K562 (cell line): ENCODE data around the gene MOB3C. TPM values are rescaled to one million over a fixed set of nuclear protein-coding genes. Genes with fewer than 3 reads are reported as not detected.

Experiments
- ATAC-seq: fragments of 200-7000 bp; cut with Tn5 transposase; 3 replicates; pipeline ENCODE4 v1.9.1; 2020; ENCODE audit warnings: moderate library complexity
- BruUV-seq: library from RNA; stranded (reverse); fragments of 400-500 nt; replicated peaks from 2 replicates; lab custom pipeline; 2021; lab: Mats Ljungman, UMichigan
- CTCF ChIA-PET: fragments of 300-600 bp; formaldehyde crosslinking; extraction: SDS; loops from one replicate; lab custom pipeline; 2021; ENCODE audit warnings: low intra/inter-chr PET ratio; lab: Yijun Ruan, JAX
- POLR2A ChIA-PET: fragments of 300-600, 350-650 bp; sonication (Branson Sonifier 250); formaldehyde crosslinking; extraction: SDS; loops from one replicate; lab custom pipeline; 2021; ENCODE audit warnings: antibody characterized with exemption, inconsistent platforms; lab: Yijun Ruan, JAX
- DNase-seq, 4 experiments: peaks; one replicate each; pipeline versions ENCODE4 v3.0.0 to v3.0.0-alpha.2; 2011 to 2018; ENCODE audit warnings: low spot score in 3 of 4, mixed read lengths in 3 of 4; ENCODE audit errors: extremely low read depth in 1 of 4
- FAIRE-seq: peaks from 2 replicates; lab custom pipeline; 2011; peaks lifted over from hg19 to GRCh38; lab: Jason Lieb, UNC
- H2AFZ ChIP-seq: 2 replicates; pipeline ENCODE4 v1.6.0; 2011; ENCODE audit warnings: low read depth, low read length, control low read depth, inconsistent platforms
- H3K27ac ChIP-seq: fragments of 200-600 bp; 3 replicates; pipeline ENCODE4 v1.8.0; 2011; ENCODE audit warnings: low read depth, mild to moderate bottlenecking, control low read depth, inconsistent platforms, low read length, moderate library complexity, mixed read lengths; ENCODE audit errors: extremely low read depth
- H3K27me3 ChIP-seq, 2 experiments: fragments of 300-600 bp in 1 of 2; 2 replicates in 1 of 2; 3 replicates in 1 of 2; pipeline versions ENCODE4 v1.6.0 to v1.8.0; 2011; ENCODE audit warnings: inconsistent platforms in 2 of 2, low read length in 2 of 2, mild to moderate bottlenecking in 1 of 2, mixed read lengths in 1 of 2, moderate library complexity in 1 of 2; ENCODE audit not compliant: control insufficient read depth in 2 of 2, insufficient read depth in 2 of 2
- H3K36me3 ChIP-seq: fragments of 300-600 bp; 3 replicates; pipeline ENCODE4 v1.8.0; 2011; ENCODE audit warnings: mild to moderate bottlenecking, low read length, inconsistent platforms; ENCODE audit not compliant: control insufficient read depth, insufficient read depth
- H3K4me1 ChIP-seq, 2 experiments: fragments of 200-600 bp in 1 of 2; replicated peaks in 1 of 2; 2 replicates in 1 of 2; 3 replicates in 1 of 2; pipeline versions ENCODE4 v1.5.1 to v1.8.0; 2011; ENCODE audit warnings: inconsistent platforms in 2 of 2, low read length in 2 of 2, mild to moderate bottlenecking in 1 of 2, mixed read lengths in 1 of 2, moderate library complexity in 1 of 2; ENCODE audit not compliant: control insufficient read depth in 2 of 2, insufficient read depth in 2 of 2
- H3K4me2 ChIP-seq: 2 replicates; pipeline ENCODE4 v1.6.1; 2011; ENCODE audit warnings: low read length, control low read depth, inconsistent platforms, mixed read lengths; ENCODE audit not compliant: insufficient read depth
- H3K4me3 ChIP-seq: fragments of 200-600 bp; sonication (generic), shearing (Covaris generic); 2 replicates; pipeline ENCODE4 v1.5.1; 2016; ENCODE audit warnings: control low read depth, inconsistent platforms
- H3K79me2 ChIP-seq: fragments of 200-600 bp; 3 replicates; pipeline ENCODE4 v1.8.0; 2011; ENCODE audit warnings: low read length, inconsistent platforms; ENCODE audit not compliant: control insufficient read depth, insufficient read depth
- H3K9ac ChIP-seq, 2 experiments: 2 replicates each; pipeline versions ENCODE4 v1.6.0 to v1.6.1; 2011; ENCODE audit warnings: low read depth in 2 of 2, low read length in 2 of 2, control low read depth in 1 of 2, inconsistent platforms in 1 of 2, mild to moderate bottlenecking in 1 of 2, mixed read lengths in 1 of 2; ENCODE audit not compliant: insufficient read depth in 1 of 2
- H3K9me1 ChIP-seq: one replicate; pipeline ENCODE4 v1.6.0; 2011; ENCODE audit warnings: inconsistent platforms, mild to moderate bottlenecking, low read length, moderate library complexity; ENCODE audit not compliant: control insufficient read depth, insufficient read depth
- H3K9me3 ChIP-seq: replicated peaks from 2 replicates; pipeline ENCODE4 v1.5.1; 2011; ENCODE audit warnings: low read depth, low read length, inconsistent platforms; ENCODE audit not compliant: control insufficient read depth, insufficient read depth
- H4K20me1 ChIP-seq: replicated peaks from 2 replicates; pipeline ENCODE4 v1.6.1; 2011; ENCODE audit warnings: low read length, inconsistent platforms, mixed read lengths; ENCODE audit not compliant: control insufficient read depth, insufficient read depth
- ATF1 ChIP-seq, 2 experiments: fragments of 450-650 bp in 1 of 2; IDR thresholded peaks; 2 replicates each; pipeline ENCODE4 v1.6.1; 2016; ENCODE audit warnings: missing compliant biosample characterization in 1 of 2, missing genetic modification characterization in 1 of 2
- CTCF ChIP-seq, 3 experiments: IDR thresholded peaks in 2 of 3; conservative IDR thresholded peaks in 1 of 3; 2 replicates each; pipeline ENCODE4 v1.5.1; 2011 to 2012; ENCODE audit warnings: low read length in 3 of 3, mild to moderate bottlenecking in 3 of 3, control low read depth in 2 of 3, improper control_type of control experiment in 1 of 3, inconsistent platforms in 1 of 3, low read depth in 1 of 3, mixed read lengths in 1 of 3, moderate library complexity in 1 of 3; ENCODE audit not compliant: insufficient read depth in 2 of 3
- FOXA1 ChIP-seq: fragments of 450-650 bp; IDR thresholded peaks from 2 replicates; pipeline ENCODE4 v1.6.1; 2016; ENCODE audit warnings: mild to moderate bottlenecking, borderline replicate concordance
- KHSRP ChIP-seq: fragments of 450-650 bp; IDR thresholded peaks from 2 replicates; pipeline ENCODE4 v1.6.1; 2017
- MCM5 ChIP-seq: fragments of 450-650 bp; IDR thresholded peaks from 2 replicates; pipeline ENCODE4 v1.6.1; 2016; ENCODE audit warnings: low read depth
- MECOM ChIP-seq: fragments of 250-450 bp; sonication (Bioruptor Pico); IDR thresholded peaks from 2 replicates; pipeline ENCODE4 v1.8.0; 2022; ENCODE audit warnings: inconsistent platforms
- NFXL1 ChIP-seq: fragments of 450-650 bp; formaldehyde crosslinking; IDR thresholded peaks from 2 replicates; pipeline ENCODE4 v1.4.0; 2021; ENCODE audit warnings: mild to moderate bottlenecking
- NR0B1 ChIP-seq: fragments of 450-650 bp; IDR thresholded peaks from one replicate; pipeline ENCODE4 v1.6.1; 2018; ENCODE audit warnings: mild to moderate bottlenecking, moderate library complexity; ENCODE audit not compliant: partially characterized antibody
- ZNF311 ChIP-seq: fragments of 250-450 bp; sonication (Bioruptor Pico); IDR thresholded peaks from 2 replicates; pipeline ENCODE4 v1.4.0; 2020; ENCODE audit warnings: mild to moderate bottlenecking, moderate library complexity
- ZNF586 ChIP-seq: fragments of 450-650 bp; formaldehyde crosslinking; conservative IDR thresholded peaks from 2 replicates; pipeline ENCODE4 v1.4.0; 2020; ENCODE audit warnings: mild to moderate bottlenecking, moderate library complexity
- ZNF699 ChIP-seq: fragments of 250-450 bp; sonication (Bioruptor Pico); IDR thresholded peaks from 2 replicates; pipeline ENCODE4 v1.8.0; 2021; ENCODE audit warnings: mild to moderate bottlenecking, moderate library complexity; ENCODE audit not compliant: insufficient replicate concordance
- ZNF740 ChIP-seq, 3 experiments: fragments of 200-800 bp in 1 of 3; sonication (Bioruptor generic) in 1 of 3; sonication (generic) in 1 of 3; formaldehyde crosslinking in 1 of 3; IDR thresholded peaks; 2 replicates each; pipeline versions ENCODE4 v1.6.1 to v1.8.0; 2016 to 2022; ENCODE audit warnings: mild to moderate bottlenecking in 2 of 3, missing compliant biosample characterization in 2 of 3, missing genetic modification characterization in 2 of 3, missing genetic modification reagents in 1 of 3
- WGBS: fragments of 100-300 bp; shearing (Covaris generic); methylation state at CpG from one replicate; pipeline ENCODE4 v1.1.6; 2016; ENCODE audit warnings: low coverage, mixed read lengths; ENCODE audit not compliant: insufficient coverage; ENCODE audit errors: missing lambda C conversion rate; 5-methylcytosine and 5-hydroxymethylcytosine counted together
- in situ Hi-C: fragments of 300-500 bp; cut with MboI; formaldehyde crosslinking; loops from 4 replicates; pipeline ENCODE4 v1.15.0; 2018; ENCODE audit warnings: inconsistent platforms, mixed read lengths
- intact Hi-C: fragments of 100-400 bp; cut with micrococcal nuclease; formaldehyde crosslinking; loops from 2 replicates; pipeline ENCODE4 v1.14.2; 2022
- polyA plus RNA-seq, 8 experiments: library from polyadenylated mRNA; depleted of rRNA in 4 of 8; stranded (reverse) in 5 of 8; unstranded in 3 of 8; fragments of >200 nt; fragmentation: Nextera tagmentation in 2 of 8; fragmentation: Illumina TruSeq in 1 of 8; extraction: Ambion mirVana in 2 of 8; extraction: Trizol in 1 of 8; gene quantifications; 2 replicates each; pipeline versions ENCODE4 v1.2.1 to v1.2.3, GENCODE V29; 2011 to 2014; ENCODE audit warnings: inconsistent platforms in 1 of 8, missing spikeins in 1 of 8
- total RNA-seq, 7 experiments: library from RNA; depleted of rRNA in 6 of 7; stranded (reverse); fragments of >200 nt in 6 of 7; fragmentation: Illumina TruSeq in 2 of 7; extraction: Trizol in 2 of 7; gene quantifications; 2 replicates each; pipeline versions ENCODE4 v1.2.1 to v1.2.3, GENCODE V29; 2011 to 2021; ENCODE audit warnings: low replicate concordance in 1 of 7

MOB3C gene
- total and polyA plus RNA-seq, 9 of the 15 experiments (the other 6 are each of a cell fraction or from before 2014, with no cell fraction given): 1.0 to 7.5 (median 3.7) TPM

GRCh38 chr1:46617833-46618232 lies 1.2 kb upstream of the MOB3C start:
- Histone ChIP-seq H4K20me1 (peaks cover 3% of the 10 kb centered on the region), H3K27ac (no peak overlapping the region), H3K36me3 (no peaks in the 10 kb centered on the region), H3K9me3 (no peaks in the 10 kb centered on the region), H3K4me3 (no peak overlapping the region), H3K27me3 (no peaks in the 10 kb centered on the region), H2AFZ (no peak overlapping the region), H3K9me1 (no peaks in the 10 kb centered on the region), H3K9ac (no peak overlapping the region; a peak in 1 of 4 replicates), H3K79me2 (peaks cover 4% of the 10 kb centered on the region; the same call in 2 of the 3 replicates), H3K4me2 (no peak overlapping the region), H3K4me1 (peaks cover 22 to 35% of the 10 kb centered on the region in 2 experiments)
- no peak for ATAC-seq
- intact Hi-C loops: no loop called here
- in situ Hi-C loops: loop anchor here (5.0 kb wide), 1 partner anchor 104 kb away; no protein-coding TSS in a partner anchor
- ChIA-PET CTCF (no interaction called here), POLR2A (interaction anchor here (0.8 to 3.0 kb wide), 6 partner anchors 8 to 101 kb away, joined by 3 to 38 read pairs (median 4); partner anchors contain the start of genes EFCAB14 and MKNK1)
- DNase-seq: no peak
- no peak for FAIRE-seq
- 67% methylated on average over 3 of the region's 3 CpGs for WGBS
- no TSS peak for BruUV-seq
- no peak for TF ChIP-seq MCM5
- TF ChIP-seq CTCF (IDR thresholded peaks at IDR 0.05 in 2 of 3, conservative IDR thresholded peaks at IDR 0.05 in 1 of 3; ENCODE audit: insufficient read depth in 2 of 3, low read depth in 1 of 3, low read length in 3 of 3): no peak
- TF ChIP-seq ATF1 (CRISPR knock-in tag; IDR thresholded peaks at IDR 0.05): no peak
- no peak for TF ChIP-seq ATF1 (tag; IDR thresholded peaks at IDR 0.05)
- no peak for TF ChIP-seq ZNF740 (CRISPR knock-in tag; IDR thresholded peaks at IDR 0.05)
- TF ChIP-seq ZNF740 (tag; IDR thresholded peaks at IDR 0.05): no peak
- no peak for TF ChIP-seq KHSRP
- TF ChIP-seq FOXA1: no peak
- no peak for TF ChIP-seq ZNF699 (CRISPR knock-in tag)
- TF ChIP-seq ZNF586 (CRISPR knock-in tag): no peak
- no peak for TF ChIP-seq MECOM (CRISPR knock-in tag)
- TF ChIP-seq ZNF311 (CRISPR knock-in tag): no peak
- TF ChIP-seq NFXL1 (CRISPR knock-in tag): no peak
- TF ChIP-seq NR0B1: no peak
